Natural killer cell (primary cell): ENCODE results near the gene CITED1. TPM values are rescaled to one million over a fixed set of nuclear protein-coding genes. Genes with fewer than 3 reads are reported as not detected.

Source experiments
- ATAC-seq, 3 donors: fragments of 150-1000 bp in 2 of 3; fragments of 200-7000 bp in 1 of 3; cut with Tn5 transposase; 1 replicate in 1 of 3; 2 replicates in 2 of 3; pipeline ENCODE4 v1.10.0; 2021; ENCODE audit warnings: mild to moderate bottlenecking in 2 of 3, moderate library complexity in 2 of 3
- DNase-seq, 2 donors: peaks; one replicate each; pipeline versions ENCODE4 v3.0.0 to v3.0.0-alpha.2; 2013 to 2021; ENCODE audit warnings: mixed read lengths in 1 of 2
- H3K27ac ChIP-seq: one replicate; pipeline ENCODE4 v1.5.1; 2013; ENCODE audit warnings: mild to moderate bottlenecking, low read length
- H3K27me3 ChIP-seq: one replicate; pipeline ENCODE4 v1.6.1; 2013; ENCODE audit warnings: low read length; ENCODE audit not compliant: control insufficient read depth, insufficient read depth
- H3K36me3 ChIP-seq: one replicate; pipeline ENCODE4 v1.6.1; 2013; ENCODE audit warnings: low read length; ENCODE audit not compliant: control insufficient read depth, insufficient read depth
- H3K4me1 ChIP-seq: one replicate; pipeline ENCODE4 v1.6.1; 2013; ENCODE audit warnings: low read length; ENCODE audit not compliant: control insufficient read depth, insufficient read depth
- H3K4me3 ChIP-seq: one replicate; pipeline ENCODE4 v1.5.1; 2013; ENCODE audit warnings: low read length
- H3K9me3 ChIP-seq: one replicate; pipeline ENCODE4 v1.6.1; 2013; ENCODE audit warnings: low read length; ENCODE audit not compliant: control insufficient read depth, insufficient read depth
- H3K27ac Mint-ChIP-seq, 2 donors: one replicate each; pipeline ENCODE4 v1.8.0; 2022; ENCODE audit warnings: mild to moderate bottlenecking in 2 of 2, mixed read lengths in 2 of 2, moderate library complexity in 1 of 2
- H3K27me3 Mint-ChIP-seq, 2 donors: one replicate each; pipeline ENCODE4 v1.8.0; 2022; ENCODE audit warnings: low read depth in 2 of 2, mixed read lengths in 2 of 2
- H3K36me3 Mint-ChIP-seq: one replicate; pipeline ENCODE4 v1.8.0; 2022; ENCODE audit warnings: mixed read lengths
- H3K4me1 Mint-ChIP-seq, 2 donors: one replicate each; pipeline ENCODE4 v1.8.0; 2022; ENCODE audit warnings: mixed read lengths in 2 of 2
- H3K4me3 Mint-ChIP-seq: one replicate; pipeline ENCODE4 v1.8.0; 2022; ENCODE audit warnings: mild to moderate bottlenecking, moderate library complexity, mixed read lengths
- H3K9me3 Mint-ChIP-seq, 2 donors: one replicate each; pipeline ENCODE4 v1.8.0; 2022; ENCODE audit warnings: mixed read lengths in 2 of 2
- CTCF ChIP-seq: fragments of 200-600 bp; IDR thresholded peaks from one replicate; pipeline ENCODE4 v1.8.0; 2022; ENCODE audit warnings: antibody characterized with exemption
- WGBS: methylation state at CpG from one replicate; pipeline ENCODE4 v1.1.7; 2013; ENCODE audit warnings: missing lambda C conversion rate; ENCODE audit not compliant: insufficient coverage; 5-methylcytosine and 5-hydroxymethylcytosine counted together
- intact Hi-C: fragments of 100-400 bp; cut with micrococcal nuclease; formaldehyde crosslinking; loops from one replicate; pipeline ENCODE4 v1.14.2; 2022
- total RNA-seq, 4 donors: library from RNA; stranded (reverse); fragments of 120-200 nt in 1 of 4; gene quantifications; one replicate each; pipeline versions ENCODE4 v1.2.3 to v1.2.4, GENCODE V29; 2013 to 2022

CITED1 gene
- total RNA-seq, 3 donors from 2014 or later (not counting 1 experiment from before 2014, with no cell fraction given), result 0.49 TPM; not detected in 2

GRCh38 chrX:72349190-72349589, 43.5 kb upstream of the CITED1 start:
- H3K27me3 Mint-ChIP-seq, result no peaks in the 10 kb centered on the region
- 73% methylated on average over 3 of the region's 3 CpGs for WGBS
- Histone ChIP-seq H3K36me3 (peaks cover 2% of the 10 kb centered on the region), H3K27ac (no peak overlapping the region), H3K27me3 (no peaks in the 10 kb centered on the region), H3K4me3 (no peak overlapping the region), H3K4me1 (no peaks in the 10 kb centered on the region), H3K9me3 (no peaks in the 10 kb centered on the region)
- DNase-seq (no peak), ATAC-seq (no peak)
- no peaks in the 10 kb centered on the region for H3K4me1 Mint-ChIP-seq
- no peak overlapping the region for H3K4me3 Mint-ChIP-seq
- no peak for TF ChIP-seq CTCF
- no peaks in the 10 kb centered on the region for H3K9me3 Mint-ChIP-seq
- intact Hi-C loops, result no loop called here
- H3K36me3 Mint-ChIP-seq, result no peaks in the 10 kb centered on the region
- no peak overlapping the region for H3K27ac Mint-ChIP-seq

GRCh38 chrX:72348247-72348979, 42.7 kb upstream of the CITED1 start:
- Mint-ChIP-seq H3K4me1 (no peaks in the 10 kb centered on the region), H3K9me3 (no peaks in the 10 kb centered on the region), H3K27me3 (no peaks in the 10 kb centered on the region), H3K4me3 (no peak overlapping the region), H3K36me3 (no peaks in the 10 kb centered on the region), H3K27ac (no peak overlapping the region)
- DNase-seq, result no peak
- no peaks in the 10 kb centered on the region for H3K27me3 ChIP-seq
- no peak overlapping the region for H3K27ac ChIP-seq
- WGBS, result 93% methylated on average over 4 of the region's 5 CpGs
- H3K4me1 ChIP-seq, result no peaks in the 10 kb centered on the region
- no peaks in the 10 kb centered on the region for H3K9me3 ChIP-seq
- no peak overlapping the region for H3K4me3 ChIP-seq
- intact Hi-C loops, result no loop called here
- no peak for TF ChIP-seq CTCF
- H3K36me3 ChIP-seq, result peaks cover 2% of the 10 kb centered on the region
- no peak for ATAC-seq

- Mint-ChIP-seq H3K36me3 (no peaks in the 10 kb centered on the region), H3K27me3 (no peaks in the 10 kb centered on the region), H3K27ac (no peak overlapping the region), H3K4me3 (no peak overlapping the region), H3K9me3 (no peaks in the 10 kb centered on the region), H3K4me1 (no peaks in the 10 kb centered on the region)
- Histone ChIP-seq H3K9me3 (no peaks in the 10 kb centered on the region), H3K4me3 (no peak overlapping the region), H3K27ac (no peak overlapping the region), H3K4me1 (no peaks in the 10 kb centered on the region), H3K36me3 (peaks cover 2% of the 10 kb centered on the region), H3K27me3 (no peaks in the 10 kb centered on the region)
- 100% methylated on average over 2 of the region's 2 CpGs for WGBS
- no peak for TF ChIP-seq CTCF
- DNase-seq (no peak), ATAC-seq (no peak)
- intact Hi-C loops, result no loop called here
These were observed 41.7 kb upstream of the CITED1 start for GRCh38 chrX:72347366-72347765.
